ENCODE measurements around the gene KCNQ4.

- TF ChIP-seq CTCF (IDR thresholded peaks at IDR 0.05; ENCODE audit: low read depth, low read length) (no peak), EZH2phosphoT487 (IDR thresholded peaks at IDR 0.05; ENCODE audit: low read depth) (no peak)
Observed at GRCh38 chr1:40879482-40880175, 96.0 kb downstream of the KCNQ4 start.
